ENCODE data around the gene RRP7A.
"Not testable (repeated sequence)": the region's sequence is repeated elsewhere in the genome, so short reads cannot be mapped to it uniquely, and the experiment has no call there.

Gene RRP7A

GRCh38 chr22:42553475-42554361, 34.1 kb upstream of the RRP7A start, which contains the start of gene SERHL2:
SERHL2 (plus strand) TSS chr22:42553956; CDS start chr22:42554021, 65 bp downstream.
- Histone ChIP-seq H3K27ac (ENCODE audit: insufficient read depth, low read depth, low read length, poor library complexity, severe bottlenecking) (no peak within 1 kb of the TSS), H3K4me1 (ENCODE audit: control insufficient read depth, insufficient read depth, low read length) (peaks cover 14% of the 10 kb centered on the region), H3K27me3 (ENCODE audit: control insufficient read depth, insufficient read depth, low read length, poor library complexity, severe bottlenecking) (peaks cover 4% of the 10 kb centered on the region), H3K9me3 (ENCODE audit: control insufficient read depth, low read length) (no peaks in the 10 kb centered on the region), H3K36me3 (ENCODE audit: control insufficient read depth, insufficient read depth, low read length) (no peaks in the 10 kb centered on the region), H3K4me3 (ENCODE audit: insufficient read depth, low read depth, low read length) (peak within 1 kb of the TSS; percentile 43)
- 10 to 11% methylated on average over 75 of the region's 75 CpGs for WGBS, 2 experiments

- not testable (repeated sequence) for H3K9me3 ChIP-seq (ENCODE audit: control insufficient read depth, low read length); H3K27me3 ChIP-seq (ENCODE audit: control insufficient read depth, insufficient read depth, low read length, poor library complexity, severe bottlenecking); H3K4me3 ChIP-seq (ENCODE audit: insufficient read depth, low read depth, low read length); H3K36me3 ChIP-seq (ENCODE audit: control insufficient read depth, insufficient read depth, low read length); H3K27ac ChIP-seq (ENCODE audit: insufficient read depth, low read depth, low read length, poor library complexity, severe bottlenecking)
- peaks cover 14% of the 10 kb centered on the region for H3K4me1 ChIP-seq (ENCODE audit: control insufficient read depth, insufficient read depth, low read length)
- WGBS, 2 experiments, result 93 to 97% methylated on average over 5 of the region's 6 CpGs
These were observed 32.7 kb upstream of the RRP7A start for GRCh38 chr22:42552294-42552647.

- Histone ChIP-seq H3K27ac (ENCODE audit: insufficient read depth, low read depth, low read length, poor library complexity, severe bottlenecking) (no peak overlapping the region), H3K4me3 (ENCODE audit: insufficient read depth, low read depth, low read length) (no peak overlapping the region), H3K36me3 (ENCODE audit: control insufficient read depth, insufficient read depth, low read length) (no peaks in the 10 kb centered on the region), H3K27me3 (ENCODE audit: control insufficient read depth, insufficient read depth, low read length, poor library complexity, severe bottlenecking) (peaks cover 4% of the 10 kb centered on the region), H3K4me1 (ENCODE audit: control insufficient read depth, insufficient read depth, low read length) (peaks cover 14% of the 10 kb centered on the region), H3K9me3 (ENCODE audit: control insufficient read depth, low read length) (no peaks in the 10 kb centered on the region)
- 82 to 86% methylated on average over 11 of the region's 11 CpGs for WGBS, 2 experiments
These were observed 29.9 kb upstream of the RRP7A start for GRCh38 chr22:42549331-42550060.

DNA sequence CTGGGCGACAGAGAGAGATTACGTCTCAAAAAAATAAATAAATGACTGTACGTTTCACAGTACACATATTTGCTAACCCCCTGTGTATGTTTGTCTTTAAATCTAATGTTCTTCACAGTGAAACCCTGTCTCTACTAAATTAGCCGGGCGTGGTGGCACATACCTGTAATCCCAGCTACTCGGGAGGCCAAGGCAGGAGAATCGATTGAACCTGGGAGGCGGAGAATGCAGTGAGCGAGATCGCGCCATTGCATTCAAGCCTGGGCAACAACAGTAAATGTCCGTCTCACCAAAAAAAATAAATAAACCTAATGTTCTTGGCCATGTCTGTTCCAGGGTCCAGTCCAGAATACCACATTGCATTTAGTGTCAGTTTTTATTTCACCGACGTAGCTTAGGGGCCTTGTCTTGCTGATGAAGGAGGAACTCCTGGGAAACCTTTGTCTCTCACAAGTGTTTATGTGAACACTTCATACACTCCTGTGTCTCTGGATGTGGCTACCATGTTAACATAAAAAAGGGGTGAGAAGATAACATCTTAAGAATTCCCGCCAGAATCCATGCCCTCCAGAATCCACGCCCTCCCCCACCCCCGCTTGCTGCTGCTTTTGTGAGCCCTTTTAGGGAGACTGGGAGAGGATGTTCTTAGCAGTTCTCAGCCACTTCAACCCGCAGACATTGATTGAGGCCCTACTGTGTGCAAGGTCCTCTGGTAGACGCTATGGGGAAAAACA, 29.2 kb upstream of the RRP7A start:
- Histone ChIP-seq H3K27ac (ENCODE audit: insufficient read depth, low read depth, low read length, poor library complexity, severe bottlenecking) (no peak overlapping the region), H3K9me3 (ENCODE audit: control insufficient read depth, low read length) (no peaks in the 10 kb centered on the region)
- 86 to 89% methylated on average over 19 of the region's 19 CpGs for WGBS, 2 experiments

DNA sequence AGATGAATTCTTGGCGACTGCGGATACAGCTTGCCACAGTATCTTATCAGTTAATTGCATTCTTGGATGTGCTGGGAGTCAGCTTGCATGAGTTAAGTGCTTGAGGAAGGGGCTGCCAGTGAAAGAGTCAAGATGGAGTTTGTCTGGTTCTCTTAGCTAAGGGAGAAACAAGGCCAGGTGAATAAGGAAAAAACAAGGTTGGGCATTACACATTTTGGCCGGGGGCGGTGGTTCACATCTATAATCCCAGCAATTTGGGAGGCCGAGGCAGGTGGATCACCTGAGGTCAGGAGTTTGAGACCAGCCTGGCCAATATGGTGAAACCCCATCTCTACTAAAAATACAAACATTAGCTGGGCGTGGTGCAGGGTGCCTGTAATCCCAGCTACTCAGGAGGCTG, 28.5 kb upstream of the RRP7A start:
- H3K27ac ChIP-seq (ENCODE audit: insufficient read depth, low read depth, low read length, poor library complexity, severe bottlenecking); H3K4me3 ChIP-seq (ENCODE audit: insufficient read depth, low read depth, low read length); H3K4me1 ChIP-seq (ENCODE audit: control insufficient read depth, insufficient read depth, low read length); H3K27me3 ChIP-seq (ENCODE audit: control insufficient read depth, insufficient read depth, low read length, poor library complexity, severe bottlenecking); H3K36me3 ChIP-seq (ENCODE audit: control insufficient read depth, insufficient read depth, low read length); H3K9me3 ChIP-seq (ENCODE audit: control insufficient read depth, low read length): not testable (repeated sequence)
- WGBS, 2 experiments, result 92 to 93% methylated on average over 6 of the region's 6 CpGs

More for the DNA sequence above, 29.2 kb upstream of the RRP7A start:
- no peaks in the 10 kb centered on the region for H3K36me3 ChIP-seq (ENCODE audit: control insufficient read depth, insufficient read depth, low read length)
- H3K27me3 ChIP-seq (ENCODE audit: control insufficient read depth, insufficient read depth, low read length, poor library complexity, severe bottlenecking), result no peaks in the 10 kb centered on the region
- H3K4me3 ChIP-seq (ENCODE audit: insufficient read depth, low read depth, low read length), result no peak overlapping the region
- peaks cover 7% of the 10 kb centered on the region for H3K4me1 ChIP-seq (ENCODE audit: control insufficient read depth, insufficient read depth, low read length)

DNA sequence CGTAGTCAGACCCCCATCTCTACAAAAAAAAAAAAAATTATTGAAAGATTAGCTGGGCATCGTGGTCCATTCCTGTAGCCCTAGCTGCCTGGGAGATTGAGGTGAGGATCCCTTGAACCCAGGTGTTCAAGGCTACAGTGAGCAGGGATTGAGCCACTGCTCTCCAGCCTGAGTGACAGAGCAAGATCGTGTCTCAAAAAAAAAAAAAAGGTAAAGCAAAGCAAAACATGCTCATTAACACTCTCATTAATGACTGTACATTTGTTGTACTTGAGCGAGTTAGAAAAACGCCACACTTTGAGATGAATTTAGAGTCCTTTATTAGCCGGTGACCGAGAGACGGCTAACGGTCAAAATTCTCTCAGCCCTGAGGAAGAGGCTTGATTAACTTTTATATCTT, 28.0 kb upstream of the RRP7A start:
- Histone ChIP-seq H3K4me3 (ENCODE audit: insufficient read depth, low read depth, low read length) (no peak overlapping the region), H3K27me3 (ENCODE audit: control insufficient read depth, insufficient read depth, low read length, poor library complexity, severe bottlenecking) (no peaks in the 10 kb centered on the region), H3K36me3 (ENCODE audit: control insufficient read depth, insufficient read depth, low read length) (no peaks in the 10 kb centered on the region), H3K27ac (ENCODE audit: insufficient read depth, low read depth, low read length, poor library complexity, severe bottlenecking) (no peak overlapping the region), H3K9me3 (ENCODE audit: control insufficient read depth, low read length) (no peaks in the 10 kb centered on the region), H3K4me1 (ENCODE audit: control insufficient read depth, insufficient read depth, low read length) (peaks cover 6% of the 10 kb centered on the region)
- WGBS, 2 experiments, result 93% methylated on average over 9 of the region's 9 CpGs

DNA sequence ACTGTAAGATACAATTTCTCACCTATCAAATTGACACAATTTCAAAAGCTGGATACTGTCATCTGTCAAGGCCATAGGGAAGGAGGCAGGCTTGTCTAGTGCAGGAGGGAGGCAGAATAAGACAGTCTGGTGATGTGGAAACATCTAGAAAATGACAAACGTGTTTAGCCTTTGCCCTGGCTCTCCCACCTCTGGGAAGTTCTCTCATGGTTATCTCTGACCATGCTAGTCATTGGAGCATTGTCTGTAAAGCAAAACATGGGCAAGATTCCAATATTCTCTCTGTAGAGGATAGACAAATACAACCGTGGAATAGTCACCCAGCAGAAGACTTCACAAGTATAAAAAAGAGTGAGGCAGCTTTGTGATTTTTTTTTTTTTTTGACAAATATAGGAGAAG, 25.1 kb upstream of the RRP7A start:
- no peaks in the 10 kb centered on the region for H3K27me3 ChIP-seq (ENCODE audit: control insufficient read depth, insufficient read depth, low read length, poor library complexity, severe bottlenecking)
- peaks cover 6% of the 10 kb centered on the region for H3K4me1 ChIP-seq (ENCODE audit: control insufficient read depth, insufficient read depth, low read length)
- WGBS, 2 experiments, result 72 to 83% methylated on average over 2 of the region's 2 CpGs
- H3K27ac ChIP-seq (ENCODE audit: insufficient read depth, low read depth, low read length, poor library complexity, severe bottlenecking), result no peak overlapping the region
- H3K36me3 ChIP-seq (ENCODE audit: control insufficient read depth, insufficient read depth, low read length), result no peaks in the 10 kb centered on the region
- H3K9me3 ChIP-seq (ENCODE audit: control insufficient read depth, low read length), result no peaks in the 10 kb centered on the region
- H3K4me3 ChIP-seq (ENCODE audit: insufficient read depth, low read depth, low read length), result no peak overlapping the region

GRCh38 chr22:42539236-42539771, 19.7 kb upstream of the RRP7A start:
- 89 to 95% methylated on average over 8 to 9 of the region's 11 CpGs for WGBS, 2 experiments
- H3K9me3 ChIP-seq (ENCODE audit: control insufficient read depth, low read length); H3K4me1 ChIP-seq (ENCODE audit: control insufficient read depth, insufficient read depth, low read length); H3K4me3 ChIP-seq (ENCODE audit: insufficient read depth, low read depth, low read length); H3K36me3 ChIP-seq (ENCODE audit: control insufficient read depth, insufficient read depth, low read length); H3K27me3 ChIP-seq (ENCODE audit: control insufficient read depth, insufficient read depth, low read length, poor library complexity, severe bottlenecking); H3K27ac ChIP-seq (ENCODE audit: insufficient read depth, low read depth, low read length, poor library complexity, severe bottlenecking): not testable (repeated sequence)

- whole genome bisulfite sequencing, 2 experiments, result 90 to 97% methylated on average over 11 of the region's 14 CpGs
- not testable (repeated sequence) for H3K27ac ChIP-seq (ENCODE audit: insufficient read depth, low read depth, low read length, poor library complexity, severe bottlenecking); H3K36me3 ChIP-seq (ENCODE audit: control insufficient read depth, insufficient read depth, low read length); H3K4me1 ChIP-seq (ENCODE audit: control insufficient read depth, insufficient read depth, low read length); H3K27me3 ChIP-seq (ENCODE audit: control insufficient read depth, insufficient read depth, low read length, poor library complexity, severe bottlenecking); H3K4me3 ChIP-seq (ENCODE audit: insufficient read depth, low read depth, low read length); H3K9me3 ChIP-seq (ENCODE audit: control insufficient read depth, low read length)
These were observed 17.7 kb upstream of the RRP7A start for GRCh38 chr22:42537199-42537831.

All from ectodermal cell (in vitro differentiated cells).